Measurements from ENCODE around the gene OR10G7. TPM values are rescaled to one million over a fixed set of nuclear protein-coding genes. Genes with fewer than 3 reads are reported as not detected.

OR10G7 gene, protein sequence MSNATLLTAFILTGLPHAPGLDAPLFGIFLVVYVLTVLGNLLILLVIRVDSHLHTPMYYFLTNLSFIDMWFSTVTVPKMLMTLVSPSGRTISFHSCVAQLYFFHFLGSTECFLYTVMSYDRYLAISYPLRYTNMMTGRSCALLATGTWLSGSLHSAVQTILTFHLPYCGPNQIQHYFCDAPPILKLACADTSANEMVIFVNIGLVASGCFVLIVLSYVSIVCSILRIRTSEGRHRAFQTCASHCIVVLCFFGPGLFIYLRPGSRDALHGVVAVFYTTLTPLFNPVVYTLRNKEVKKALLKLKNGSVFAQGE
- polyA plus RNA-seq (2012; ENCODE audit: insufficient read length, low read depth): not detected

DNA sequence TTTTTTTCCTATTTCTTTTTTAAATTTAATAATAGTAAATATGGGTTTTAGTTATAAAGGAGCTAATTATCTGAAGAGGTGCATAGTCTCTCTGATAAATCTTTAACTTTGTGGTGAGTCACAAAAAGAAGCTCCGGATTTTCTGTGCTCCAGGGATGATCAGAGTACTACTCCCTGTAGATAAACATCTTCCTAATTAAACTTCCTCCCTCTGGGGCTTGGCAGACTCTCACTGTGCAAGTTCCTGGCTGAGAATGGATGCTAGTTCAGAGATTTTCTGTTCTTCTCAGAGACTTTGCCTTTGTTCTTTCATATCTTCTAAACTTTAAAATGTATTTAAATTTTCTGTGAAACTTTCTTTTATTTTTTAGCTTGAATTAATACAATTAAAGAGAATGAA lies at the start of gene OR10G7:
Gene OR10G7 (minus strand): TSS at position 72 of the 400 bp plus-strand sequence. CDS start 2,324 bp downstream, outside the sequence.
- TF ChIP-seq REST (IDR thresholded peaks at IDR 0.05; ENCODE audit: insufficient read depth in 1 of 2, low read depth in 2 of 2, low read length in 2 of 2) (0 out of 4 replicates have a peak, but pooled peaks of 1 of the 2 experiments have one; percentile 25), POLR2AphosphoS5 (IDR thresholded peaks at IDR 0.05; ENCODE audit: low read depth, low read length) (no peak)

DNA sequence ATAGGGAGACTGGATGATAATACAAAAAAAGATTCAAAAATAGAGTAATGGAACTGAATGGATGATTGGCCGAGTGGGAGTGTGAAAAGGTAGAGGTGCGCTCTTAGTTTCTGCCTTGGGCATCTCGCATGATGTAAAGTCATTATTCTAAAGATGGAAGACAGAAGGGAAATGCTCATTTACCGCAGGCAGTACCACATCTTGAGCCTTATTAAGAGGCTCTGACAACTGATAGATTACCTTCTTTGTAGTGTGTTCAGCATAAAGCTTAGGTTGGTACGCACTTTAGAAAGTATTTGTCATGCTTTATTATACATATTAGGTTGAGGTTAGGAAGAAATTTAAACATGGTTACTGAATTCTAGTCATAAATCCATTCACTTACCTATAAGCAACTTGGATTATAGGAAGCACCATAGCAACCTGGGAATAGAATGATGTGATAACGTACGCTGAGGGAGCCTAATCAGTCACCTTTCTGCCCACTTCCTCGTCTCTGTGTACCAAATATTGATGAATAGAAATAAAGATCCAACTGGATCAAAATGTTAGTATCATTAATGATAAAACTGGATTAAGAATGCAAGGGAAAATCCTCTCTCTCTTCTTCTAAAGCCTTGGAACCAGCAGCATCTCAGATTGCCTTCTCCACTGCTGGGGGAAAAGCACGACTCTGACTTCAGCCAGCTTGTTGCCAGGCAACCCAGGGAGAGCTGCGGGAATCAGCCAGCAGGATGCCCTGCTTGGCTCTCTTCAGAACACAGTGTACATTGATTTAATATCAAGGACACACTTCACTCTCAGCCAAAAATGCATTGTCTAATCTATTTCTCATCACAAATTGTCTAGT lies 45.1 kb upstream of the OR10G7 start:
- TF ChIP-seq FOXP2 (optimal IDR thresholded peaks at IDR 0.05; ENCODE audit: borderline replicate concordance, extremely low read depth, extremely low read length, insufficient read depth): no peak
- TF ChIP-seq SIN3A (IDR thresholded peaks at IDR 0.05; ENCODE audit: borderline replicate concordance, insufficient read depth, low read length): no peak
- TF ChIP-seq POLR2AphosphoS5 (IDR thresholded peaks at IDR 0.05; ENCODE audit: low read depth, low read length): no peak
- TF ChIP-seq TAF1 (IDR thresholded peaks at IDR 0.05; ENCODE audit: borderline replicate concordance, insufficient read depth, low read length): no peak
- no peak for TF ChIP-seq REST (IDR thresholded peaks at IDR 0.05; ENCODE audit: insufficient read depth in 1 of 2, low read depth in 2 of 2, low read length in 2 of 2)

DNA sequence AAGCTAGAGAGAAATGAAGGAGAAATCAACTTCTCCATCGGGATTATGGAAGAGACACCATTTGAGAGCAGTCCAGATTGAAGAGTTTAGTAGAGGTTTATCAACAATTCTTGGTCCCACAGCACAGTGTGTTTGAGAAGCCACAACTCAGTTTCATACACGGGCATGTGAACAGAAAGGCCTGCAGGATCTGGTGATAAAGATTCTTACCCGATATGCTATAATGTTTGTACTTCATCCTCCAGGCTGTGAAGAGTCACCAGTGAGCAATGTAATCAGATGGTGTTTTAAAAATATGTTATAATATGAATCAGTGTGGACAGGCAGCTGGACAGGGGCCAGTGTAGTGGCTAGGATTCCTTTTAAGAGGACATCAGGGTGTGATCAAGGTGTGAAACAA lies 44.5 kb upstream of the OR10G7 start:
- TF ChIP-seq TAF1 (IDR thresholded peaks at IDR 0.05; ENCODE audit: borderline replicate concordance, insufficient read depth, low read length) (no peak), REST (IDR thresholded peaks at IDR 0.05; ENCODE audit: insufficient read depth in 1 of 2, low read depth in 2 of 2, low read length in 2 of 2) (no peak), FOXP2 (optimal IDR thresholded peaks at IDR 0.05; ENCODE audit: borderline replicate concordance, extremely low read depth, extremely low read length, insufficient read depth) (no peak), POLR2AphosphoS5 (IDR thresholded peaks at IDR 0.05; ENCODE audit: low read depth, low read length) (no peak), SIN3A (IDR thresholded peaks at IDR 0.05; ENCODE audit: borderline replicate concordance, insufficient read depth, low read length) (no peak)

DNA sequence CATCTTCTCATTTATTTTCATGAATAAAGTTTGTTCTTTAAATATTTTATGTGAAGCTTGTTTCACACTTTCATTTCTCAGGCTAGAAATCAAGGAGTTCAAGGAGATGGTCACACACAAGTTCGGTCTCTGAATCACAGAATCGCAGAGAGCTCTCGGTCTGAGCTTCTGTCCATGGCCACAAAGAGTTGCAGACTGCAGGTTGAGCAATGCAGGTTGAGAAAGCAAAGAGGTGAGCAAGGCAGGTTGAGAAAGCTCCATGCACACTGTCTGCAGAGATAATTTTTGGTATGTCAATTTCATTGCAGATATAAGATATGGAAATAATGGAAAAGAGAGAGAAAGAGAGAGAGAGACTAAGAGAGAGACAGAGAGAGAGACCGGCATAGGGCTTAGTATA lies 41.2 kb upstream of the OR10G7 start:
- TF ChIP-seq POLR2AphosphoS5 (IDR thresholded peaks at IDR 0.05; ENCODE audit: low read depth, low read length): no peak

DNA sequence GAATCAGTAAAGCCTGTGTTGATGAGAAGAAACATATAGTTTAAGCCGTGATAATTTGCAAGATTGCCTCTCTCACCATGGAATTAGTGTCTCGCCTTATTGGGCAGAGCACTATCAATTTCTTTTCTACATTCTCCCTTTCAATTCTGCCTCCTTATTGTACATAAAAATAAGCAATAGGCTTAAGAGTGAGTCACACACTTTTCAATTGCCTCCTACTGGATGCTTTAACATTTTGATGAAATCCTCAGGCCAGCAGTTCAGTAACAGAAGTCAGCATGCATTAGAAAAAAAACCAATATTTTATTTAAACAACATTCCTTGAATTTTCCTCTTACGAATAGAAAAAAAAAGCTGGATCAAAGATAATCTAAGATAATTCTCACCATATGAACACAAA lies 40.4 kb upstream of the OR10G7 start:
- TF ChIP-seq REST (IDR thresholded peaks at IDR 0.05; ENCODE audit: insufficient read depth in 1 of 2, low read depth in 2 of 2, low read length in 2 of 2) (no peak), SIN3A (IDR thresholded peaks at IDR 0.05; ENCODE audit: borderline replicate concordance, insufficient read depth, low read length) (no peak), FOXP2 (optimal IDR thresholded peaks at IDR 0.05; ENCODE audit: borderline replicate concordance, extremely low read depth, extremely low read length, insufficient read depth) (no peak), POLR2AphosphoS5 (IDR thresholded peaks at IDR 0.05; ENCODE audit: low read depth, low read length) (no peak), TAF1 (IDR thresholded peaks at IDR 0.05; ENCODE audit: borderline replicate concordance, insufficient read depth, low read length) (no peak)
